Measurements from ENCODE around the gene ADARB2.

Gene ADARB2

GRCh38 chr10:1376384-1376945, 360.9 kb downstream of the ADARB2 start:
- no peak for DNase-seq

DNA sequence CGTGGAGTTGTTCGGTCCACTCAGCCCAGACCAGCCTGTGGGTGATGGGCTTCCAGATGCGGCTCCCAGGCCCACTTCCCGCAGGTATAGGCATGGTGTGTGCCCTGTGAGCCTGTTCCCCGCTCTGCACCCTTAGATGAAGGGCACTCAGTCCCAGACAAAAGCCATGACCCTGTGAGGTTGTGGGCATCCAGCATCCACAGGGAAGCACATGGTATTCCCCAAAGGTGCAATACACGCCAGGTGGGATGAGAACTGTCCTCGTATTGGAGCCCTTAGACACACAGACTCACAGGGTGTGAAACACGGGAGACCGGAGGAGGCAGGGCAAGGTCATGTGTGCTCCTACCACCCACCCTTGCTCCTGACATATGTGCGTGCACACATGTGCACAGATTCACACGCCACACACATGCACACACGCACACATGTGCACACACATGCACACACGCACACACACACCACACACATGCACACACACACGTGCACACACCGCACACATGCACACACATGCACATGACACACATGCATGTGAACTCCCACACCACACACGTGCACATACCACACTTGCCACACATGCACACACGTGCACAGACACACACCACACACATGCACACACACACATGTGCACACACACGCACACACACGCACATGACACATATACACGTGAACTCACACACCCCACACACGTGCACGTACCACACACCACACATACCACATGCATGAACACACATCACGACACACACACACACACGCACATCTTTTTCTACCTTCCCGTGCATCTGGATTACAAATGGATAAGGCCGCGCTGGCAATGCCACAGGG, 361.8 kb downstream of the ADARB2 start:
- no peak for DNase-seq

DNA sequence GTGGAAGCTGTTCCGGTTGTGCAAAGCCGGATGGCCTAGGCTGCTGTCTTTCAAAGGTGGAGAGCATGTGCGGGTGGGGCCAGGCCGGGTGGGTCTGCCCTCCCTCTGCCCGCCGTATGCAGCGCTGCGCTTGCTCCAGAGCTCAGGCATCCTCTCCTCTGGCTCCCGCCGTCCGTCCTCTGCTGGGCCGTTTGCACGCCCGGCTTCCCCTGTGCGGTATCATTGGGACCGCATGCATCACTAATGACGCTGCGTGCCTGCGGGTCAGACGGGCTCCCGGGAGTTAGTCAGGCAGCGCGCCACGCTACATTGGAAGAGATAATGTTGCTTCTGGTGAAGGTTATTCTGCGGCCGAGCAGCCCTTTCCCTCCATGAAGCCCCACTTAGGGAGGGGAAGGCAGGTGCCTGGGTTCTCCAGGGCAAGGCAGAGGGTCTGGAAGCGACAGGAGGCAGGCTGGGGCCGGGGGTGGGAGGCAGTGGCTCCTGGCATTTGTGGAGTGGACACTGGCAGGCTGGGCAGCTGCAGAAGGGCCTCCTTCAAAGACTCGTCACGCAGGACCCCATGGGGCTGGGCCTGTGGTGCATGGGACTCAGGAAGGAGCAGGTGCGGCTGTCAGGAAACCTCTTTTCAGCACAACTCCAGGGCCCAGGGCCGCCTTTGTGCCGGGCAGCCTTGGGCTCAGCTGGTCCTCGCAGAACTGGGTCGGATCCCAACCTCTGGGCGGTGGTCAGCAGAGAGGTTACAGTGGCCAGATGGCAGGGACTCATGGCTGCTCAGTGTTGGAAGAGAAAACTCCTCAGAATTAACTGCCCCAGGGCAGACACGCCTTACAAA, 362.6 kb downstream of the ADARB2 start:
- no peak for DNase-seq

- no peak for DNase-seq
Measured at GRCh38 chr10:1373287-1373686, 364.0 kb downstream of the ADARB2 start.

DNA sequence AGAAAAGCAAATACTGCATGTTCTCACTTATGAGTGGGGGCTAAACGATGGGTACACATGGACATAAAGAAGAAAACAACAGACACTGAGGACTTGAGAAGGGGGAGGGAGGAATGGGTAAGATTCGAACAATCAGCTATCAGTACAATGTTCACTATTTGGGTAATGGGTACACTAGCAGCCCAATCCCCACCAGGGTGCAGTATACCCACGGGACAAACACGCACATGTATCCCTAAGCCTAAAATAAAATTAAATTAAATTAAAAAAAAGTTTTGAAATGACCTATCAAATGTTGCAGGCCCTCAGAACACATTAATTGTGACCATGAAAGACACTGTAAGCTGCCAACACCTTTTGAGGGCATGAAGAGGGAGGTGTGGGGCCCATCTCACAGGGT, 365.1 kb downstream of the ADARB2 start:
- DNase-seq, result no peak

- DNase-seq, result no peak
Measured at GRCh38 chr10:1370298-1370697, 367.0 kb downstream of the ADARB2 start.

DNA sequence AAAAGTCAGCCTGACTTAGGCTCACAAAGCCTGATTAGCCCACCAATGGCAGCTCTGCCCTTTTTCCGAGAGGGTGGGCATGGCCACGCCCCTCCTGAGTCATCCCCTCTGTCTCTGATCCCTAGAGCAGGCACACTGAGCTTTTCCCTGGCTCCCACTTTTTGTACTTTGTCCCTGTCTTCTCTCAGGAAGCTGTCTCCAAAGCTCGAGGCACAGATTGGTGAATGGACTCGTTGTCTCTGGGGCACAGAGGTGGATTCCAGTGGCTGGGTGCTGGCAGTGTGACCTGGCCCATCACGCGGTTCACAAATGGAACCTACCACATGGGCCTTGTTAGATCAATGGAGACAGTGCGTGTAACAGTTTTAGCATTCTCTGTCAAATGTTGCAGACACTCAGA, 367.7 kb downstream of the ADARB2 start:
- no peak for DNase-seq

DNA sequence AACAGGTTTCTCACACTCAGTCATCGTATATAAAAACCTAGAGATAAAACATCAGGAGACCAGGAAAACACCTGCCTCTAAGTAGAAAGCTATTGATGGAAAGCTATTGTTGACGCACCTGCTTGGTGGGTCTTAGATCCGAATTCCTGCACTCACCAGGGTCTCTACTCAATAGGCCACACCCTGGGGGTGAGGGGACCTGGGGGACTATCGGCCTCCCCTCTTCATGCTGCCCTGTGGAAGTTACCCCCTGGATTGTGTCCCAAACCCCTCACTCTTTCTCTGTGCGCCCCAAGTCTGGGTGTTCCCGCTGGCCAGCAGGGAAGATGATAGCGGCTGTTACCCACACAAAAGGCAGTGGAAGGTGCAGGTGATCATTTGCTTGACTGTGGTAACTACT, 368.1 kb downstream of the ADARB2 start:
- DNase-seq, result no peak

- peak in 1 of 2 experiments; percentile 0 for DNase-seq
Measured at GRCh38 chr10:1368842-1369171, 368.5 kb downstream of the ADARB2 start.

DNA sequence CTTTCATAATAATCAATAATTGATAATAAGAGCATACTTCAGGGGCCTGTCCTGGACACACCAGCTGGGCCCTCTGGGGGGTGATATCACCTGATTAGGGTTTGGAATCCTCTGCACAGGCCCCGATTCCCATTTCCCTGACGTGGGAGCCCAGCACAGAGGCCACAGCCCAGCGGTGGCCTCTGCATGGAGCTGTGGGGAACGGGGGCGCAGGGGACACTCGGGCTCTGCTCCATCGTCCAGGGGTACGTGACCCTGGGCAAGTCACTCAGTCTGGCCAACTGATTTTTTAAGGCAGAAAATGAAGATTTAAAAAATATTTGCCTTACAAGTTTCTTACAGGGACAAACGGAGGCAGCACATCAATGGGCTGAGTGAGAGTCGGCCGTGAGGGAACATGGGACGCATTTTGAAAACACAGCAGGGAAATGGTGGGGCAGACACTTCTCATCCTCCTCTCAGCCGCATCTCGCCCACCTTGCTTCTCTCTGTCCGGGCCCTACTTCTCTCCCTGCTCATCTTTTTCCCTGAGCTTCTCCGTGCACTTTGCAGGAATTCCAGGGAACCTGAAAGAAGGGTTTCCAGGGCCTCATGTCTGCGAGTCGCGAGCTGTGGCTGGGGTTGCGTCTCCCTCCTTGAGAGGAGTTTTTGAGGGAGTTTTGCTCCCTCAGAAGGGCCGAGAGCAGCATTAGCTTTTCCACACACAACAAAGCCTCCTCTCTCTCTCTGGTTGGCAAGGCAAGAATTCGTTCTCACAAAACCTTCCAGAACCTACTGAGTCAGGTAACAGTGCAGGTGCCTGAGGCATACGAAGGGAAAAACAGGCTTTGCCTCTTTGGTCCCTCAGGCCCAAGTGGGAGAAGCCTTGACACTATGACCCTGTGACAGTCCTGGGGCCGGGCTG, 369.1 kb downstream of the ADARB2 start:
- no peak for DNase-seq

GRCh38 chr10:1366811-1367425, 370.4 kb downstream of the ADARB2 start:
- no peak for DNase-seq

GRCh38 chr10:1366322-1366691, 371.0 kb downstream of the ADARB2 start:
- no peak for DNase-seq

DNA sequence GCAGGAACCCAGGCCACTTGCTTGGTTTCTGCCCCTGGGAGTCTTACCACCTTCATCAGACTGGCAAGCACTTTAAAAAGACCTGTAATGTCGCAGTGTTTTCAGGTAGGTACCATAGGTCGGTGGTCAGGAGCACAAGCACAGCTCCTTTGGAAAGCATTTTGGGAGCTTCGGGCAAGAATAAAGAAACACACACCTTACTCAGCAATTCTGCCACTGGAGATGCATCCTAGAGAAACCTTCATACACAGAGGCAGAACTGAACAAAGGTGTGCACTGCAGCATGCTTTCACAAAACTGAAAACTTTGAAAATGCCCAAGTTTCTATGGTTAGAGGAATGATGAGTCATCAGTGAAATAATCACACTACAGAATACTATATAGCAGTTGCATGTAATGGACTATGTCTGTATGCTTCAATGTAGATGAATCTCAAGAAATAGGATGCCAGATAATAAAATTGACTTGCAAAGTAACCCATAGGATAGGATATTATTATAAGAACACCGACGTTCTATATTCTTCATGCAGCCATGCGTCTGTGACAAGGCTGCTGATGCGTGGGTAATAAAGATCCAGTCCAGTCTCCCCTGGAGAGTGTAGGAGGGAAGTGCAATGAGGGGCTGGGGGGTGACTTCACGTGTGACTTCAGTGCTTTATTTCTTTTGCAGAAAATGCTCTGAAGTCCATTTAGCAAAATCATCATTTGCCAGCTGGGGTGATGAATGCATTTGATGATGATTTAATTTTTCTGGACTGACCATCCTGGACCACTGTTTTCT, 371.6 kb downstream of the ADARB2 start:
- DNase-seq, result no peak

DNA sequence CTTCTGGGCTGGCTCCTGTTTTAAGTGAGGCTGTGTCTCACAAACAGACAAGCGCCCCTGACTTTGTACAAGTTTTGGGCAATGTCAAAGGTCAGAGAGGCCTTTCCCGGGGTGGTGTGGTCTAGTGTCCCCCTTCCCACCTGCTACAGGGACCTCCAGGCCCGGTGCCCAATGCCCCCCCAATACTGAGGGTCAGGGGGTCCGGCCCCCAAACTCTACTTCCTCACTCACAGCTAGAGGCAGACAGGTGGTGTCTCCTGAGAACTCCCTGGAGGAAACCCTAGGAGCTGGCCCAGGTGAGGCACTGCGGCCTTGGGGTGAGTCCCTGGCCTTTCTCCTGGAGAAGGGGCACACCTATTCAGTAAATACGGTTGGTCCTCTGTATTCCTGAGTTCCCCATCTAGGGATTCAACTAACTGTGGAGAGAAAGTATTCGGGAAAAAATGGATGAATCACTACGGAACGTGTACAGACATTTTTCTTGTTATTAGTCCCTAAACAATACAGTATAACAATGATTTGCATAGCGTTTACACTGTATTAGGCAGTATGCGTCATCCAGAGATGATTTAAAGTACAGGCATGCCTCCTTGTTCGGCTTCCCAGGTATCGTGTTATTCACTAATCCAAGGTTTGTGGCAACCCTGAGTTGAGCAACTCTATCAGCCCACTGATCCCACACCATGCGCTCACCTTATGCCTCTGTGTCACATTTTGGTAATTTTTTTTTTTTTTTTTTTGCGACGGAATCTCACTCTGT, 373.0 kb downstream of the ADARB2 start:
- DNase-seq, result no peak

DNA sequence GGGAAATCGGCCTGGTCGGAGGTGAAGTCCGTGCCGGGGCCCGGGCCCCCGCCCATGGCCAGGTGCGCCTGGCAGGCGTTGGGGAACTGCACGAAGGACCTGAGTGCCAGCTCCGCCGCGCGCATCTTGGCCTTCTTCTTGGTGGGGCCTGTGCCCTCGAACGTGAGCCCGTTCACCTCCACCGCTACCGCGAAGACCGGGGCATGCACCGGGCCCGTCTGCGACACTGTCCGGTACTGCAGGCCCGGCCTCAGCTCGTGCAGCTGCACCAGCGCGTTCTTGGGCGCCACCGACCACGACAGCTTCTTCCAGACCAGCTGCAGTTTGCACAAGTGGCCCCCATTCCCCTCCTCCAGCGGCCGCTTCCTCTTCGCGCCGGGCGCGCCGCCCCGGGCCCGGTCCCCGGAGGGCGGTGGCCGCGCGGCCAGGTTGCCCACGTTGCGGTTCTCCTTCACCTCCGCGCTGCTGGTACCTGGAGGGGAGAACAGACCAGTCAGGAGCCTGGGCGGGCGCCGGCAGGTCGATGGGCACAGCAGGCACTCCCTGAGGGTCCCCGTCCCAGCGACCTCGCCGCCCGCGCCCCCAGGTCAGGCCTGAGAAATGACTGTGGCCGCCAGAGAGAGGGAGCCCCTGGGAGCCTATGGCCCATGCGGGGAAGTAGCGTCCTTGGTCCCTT, 373.7 kb downstream of the ADARB2 start:
- DNase-seq, result no peak

GRCh38 chr10:1362589-1363445, 374.5 kb downstream of the ADARB2 start:
- no peak for DNase-seq

- no peak for DNase-seq
Measured at GRCh38 chr10:1361411-1362105, 375.8 kb downstream of the ADARB2 start.

DNA sequence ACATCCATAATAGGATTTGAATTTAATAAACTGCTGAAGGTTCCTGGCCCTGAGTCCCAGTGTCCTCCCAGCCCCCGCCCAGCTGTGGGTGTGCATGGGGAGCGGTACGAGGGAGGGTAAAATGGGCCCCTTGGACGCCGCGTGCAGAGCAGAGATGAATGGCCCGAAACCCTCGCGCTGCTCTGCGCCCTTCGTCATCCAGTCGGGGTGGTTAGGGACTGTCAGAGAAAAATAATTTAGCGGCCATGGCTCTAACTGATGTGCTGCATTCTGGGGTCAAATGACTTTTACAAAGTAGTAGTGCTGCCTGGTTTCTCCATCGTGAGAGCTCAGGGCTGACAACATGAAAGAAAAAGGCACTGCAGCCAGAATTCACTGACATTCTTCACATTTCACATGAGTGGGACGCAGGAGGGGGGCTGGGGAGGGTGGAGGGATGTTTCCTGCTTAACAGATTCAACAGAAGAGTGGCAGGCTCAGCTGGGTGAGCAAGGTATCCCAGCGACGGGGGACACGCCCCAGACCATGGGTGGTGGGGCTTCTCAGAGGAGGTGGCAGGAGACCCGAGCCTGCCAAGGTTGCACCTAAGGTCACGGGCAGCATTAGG, 376.7 kb downstream of the ADARB2 start:
- no peak for DNase-seq

Measured in NCI-H524 (cell line).